ENCODE results near the gene SLC16A8. TPM values are rescaled to one million over a fixed set of nuclear protein-coding genes. Genes with fewer than 3 reads are reported as not detected.

Gene SLC16A8
- total and polyA plus RNA-seq, 12 donors, result 0.30 to 1.3 (median 0.53) TPM; not detected in 4

- no peak for DNase-seq
- Histone ChIP-seq H3K27ac (no peak overlapping the region), H3K36me3 (replicated peaks in 1 of 2) (no peaks in the 10 kb centered on the region), H3K4me1 (replicated peaks in 1 of 2) (peaks cover 0 to 7% of the 10 kb centered on the region in 2 donors), H3K9me3 (replicated peaks in 1 of 3) (no peaks in the 10 kb centered on the region), H3K27me3 (no peaks in the 10 kb centered on the region), H3K4me3 (no peak overlapping the region)
- intact Hi-C loops (cut with DNase I), result loop anchor here in 1 of 2 donors (10.0 kb wide), 2 partner anchors 114 to 244 kb away; no protein-coding TSS in a partner anchor
- WGBS, 4 donors, result 86 to 92% (median 90%) methylated on average over 21 to 30 of the region's 30 CpGs
- no peak for TF ChIP-seq CTCF (IDR thresholded peaks at IDR 0.05)
- TF ChIP-seq POLR2A (IDR thresholded peaks at IDR 0.05), result no peak
These were observed 27.2 kb upstream of the SLC16A8 start for GRCh38 chr22:38110863-38111852.

DNA sequence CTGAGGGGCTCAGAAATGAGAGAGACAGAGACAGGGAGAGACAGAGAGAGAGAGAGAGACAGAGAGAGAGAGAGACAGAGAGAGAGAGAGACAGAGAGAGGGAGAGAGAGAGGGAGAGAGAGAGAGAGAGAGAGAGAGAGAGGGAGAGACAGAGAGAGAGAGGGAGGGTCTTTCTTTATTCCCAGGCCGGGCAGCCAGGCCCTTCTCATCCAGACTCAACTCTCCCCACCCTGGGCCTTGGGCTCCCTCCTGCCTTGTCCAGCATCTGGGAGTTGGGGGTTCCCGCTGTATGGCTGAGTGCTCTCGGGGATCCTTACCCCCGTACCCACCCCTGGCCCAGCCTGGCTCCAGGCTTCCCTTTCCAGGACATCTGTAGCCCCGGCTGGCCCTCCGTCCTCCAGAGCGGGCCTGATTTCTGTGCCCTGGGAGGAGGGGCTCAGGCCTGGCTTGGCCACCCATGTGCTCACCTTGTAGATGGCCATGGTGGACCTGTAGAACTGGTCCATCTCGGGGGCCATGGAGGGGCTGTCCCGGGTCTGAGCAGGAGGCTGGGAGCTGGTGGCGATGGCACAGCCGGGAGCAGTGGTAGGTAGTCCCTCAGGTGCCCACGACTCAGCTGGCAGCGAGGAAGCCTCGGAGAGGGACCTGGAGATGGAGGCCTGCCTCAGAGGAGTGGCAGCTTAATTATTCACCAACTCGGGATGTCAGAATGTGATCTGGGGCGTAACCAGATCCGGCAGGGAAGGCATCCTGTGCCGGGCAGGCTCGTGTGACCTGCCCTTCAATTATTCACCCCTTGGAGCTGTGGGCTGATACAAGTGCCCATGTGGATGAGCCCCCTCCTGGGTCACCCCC, 26.3 kb upstream of the SLC16A8 start, which contains the start of gene BAIAP2L2:
BAIAP2L2 (minus strand) TSS at position 677 of the 855 bp plus-strand sequence; CDS start at position 518, 159 bp downstream.
- Histone ChIP-seq H3K9me3 (replicated peaks in 1 of 3) (no peaks in the 10 kb centered on the region), H3K36me3 (replicated peaks in 1 of 2) (no peaks in the 10 kb centered on the region), H3K4me1 (replicated peaks in 1 of 2) (peaks cover 0 to 7% of the 10 kb centered on the region in 2 donors), H3K27ac (no peak within 1 kb of the TSS), H3K27me3 (no peaks in the 10 kb centered on the region), H3K4me3 (no peak within 1 kb of the TSS)
- intact Hi-C loops (cut with DNase I), result loop anchor here in 1 of 2 donors (10.0 kb wide), 2 partner anchors 115 to 245 kb away; no protein-coding TSS in a partner anchor
- 86 to 100% (median 89%) methylated on average over 1 to 19 of the region's 19 CpGs for WGBS, 4 donors
- no peak for TF ChIP-seq CTCF (IDR thresholded peaks at IDR 0.05)
- DNase-seq, result no peak

GRCh38 chr22:38109371-38110001, 25.5 kb upstream of the SLC16A8 start:
- 92 to 97% (median 94%) methylated on average over 11 to 22 of the region's 22 CpGs for WGBS, 4 donors
- TF ChIP-seq POLR2A (IDR thresholded peaks at IDR 0.05) (no peak), CTCF (IDR thresholded peaks at IDR 0.05) (no peak)
- no peaks in the 10 kb centered on the region for H3K36me3 ChIP-seq (replicated peaks in 1 of 2)
- no peak for DNase-seq
- H3K4me3 ChIP-seq, result no peak overlapping the region
- H3K27ac ChIP-seq, result no peak overlapping the region
- peaks cover 0 to 4% of the 10 kb centered on the region in 2 donors for H3K4me1 ChIP-seq (replicated peaks in 1 of 2)
- no peaks in the 10 kb centered on the region for H3K27me3 ChIP-seq
- H3K9me3 ChIP-seq (replicated peaks in 1 of 3), result no peaks in the 10 kb centered on the region
- intact Hi-C loops (cut with DNase I), result loop anchor here in 1 of 2 donors (10.0 kb wide), 2 partner anchors 115 to 245 kb away; no protein-coding TSS in a partner anchor

Measured in adrenal gland (tissue), 12 donors.